Measurements from ENCODE around the gene ITPR2.

DNA sequence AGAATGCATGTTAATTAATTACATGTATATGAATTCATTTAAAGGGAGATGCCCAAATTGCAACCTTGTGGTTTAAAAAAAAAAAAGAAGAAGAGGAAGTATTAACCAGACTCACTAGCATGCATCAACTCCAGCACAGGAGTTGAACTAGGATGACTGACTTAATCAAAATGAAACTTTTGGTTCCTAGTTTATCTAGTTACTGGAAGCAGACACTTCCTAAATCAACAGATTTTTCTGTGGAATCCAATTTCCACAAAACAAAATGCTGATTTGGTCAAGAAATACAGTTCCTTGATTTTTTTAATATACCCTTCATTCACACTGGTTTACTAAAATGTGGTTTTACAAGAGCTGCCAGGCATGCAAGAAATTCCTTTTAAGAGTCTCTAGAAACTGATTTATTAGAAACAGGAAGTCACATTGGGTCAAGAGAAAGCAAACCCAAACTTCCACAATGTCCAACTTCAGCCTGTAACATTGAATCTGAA lies 41.6 kb downstream of the ITPR2 start:
- TF ChIP-seq, protein P1, sequence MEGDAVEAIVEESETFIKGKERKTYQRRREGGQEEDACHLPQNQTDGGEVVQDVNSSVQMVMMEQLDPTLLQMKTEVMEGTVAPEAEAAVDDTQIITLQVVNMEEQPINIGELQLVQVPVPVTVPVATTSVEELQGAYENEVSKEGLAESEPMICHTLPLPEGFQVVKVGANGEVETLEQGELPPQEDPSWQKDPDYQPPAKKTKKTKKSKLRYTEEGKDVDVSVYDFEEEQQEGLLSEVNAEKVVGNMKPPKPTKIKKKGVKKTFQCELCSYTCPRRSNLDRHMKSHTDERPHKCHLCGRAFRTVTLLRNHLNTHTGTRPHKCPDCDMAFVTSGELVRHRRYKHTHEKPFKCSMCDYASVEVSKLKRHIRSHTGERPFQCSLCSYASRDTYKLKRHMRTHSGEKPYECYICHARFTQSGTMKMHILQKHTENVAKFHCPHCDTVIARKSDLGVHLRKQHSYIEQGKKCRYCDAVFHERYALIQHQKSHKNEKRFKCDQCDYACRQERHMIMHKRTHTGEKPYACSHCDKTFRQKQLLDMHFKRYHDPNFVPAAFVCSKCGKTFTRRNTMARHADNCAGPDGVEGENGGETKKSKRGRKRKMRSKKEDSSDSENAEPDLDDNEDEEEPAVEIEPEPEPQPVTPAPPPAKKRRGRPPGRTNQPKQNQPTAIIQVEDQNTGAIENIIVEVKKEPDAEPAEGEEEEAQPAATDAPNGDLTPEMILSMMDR (IDR thresholded peaks at IDR 0.05; ENCODE audit: low read length) = no peak
- no peak for TF ChIP-seq EZH2 (IDR thresholded peaks at IDR 0.05; ENCODE audit: borderline replicate concordance, low read length)

All from OCI-LY1 (cell line).